CD8-positive, alpha-beta memory T cell (primary cell): ENCODE measurements around the gene C10orf95. TPM values are rescaled to one million over a fixed set of nuclear protein-coding genes. Genes with fewer than 3 reads are reported as not detected.

Source experiments
- CTCF ChIA-PET: fragments of 350-600 bp; sonication (Branson Sonifier 250); formaldehyde crosslinking; loops from one replicate; lab custom pipeline; 2021; ENCODE audit warnings: antibody characterized with exemption; lab: Charles Lee
- POLR2A ChIA-PET: fragments of 350-600 bp; sonication (Branson Sonifier 250); formaldehyde crosslinking; loops from one replicate; lab custom pipeline; 2021; ENCODE audit warnings: antibody characterized with exemption; lab: Charles Lee
- DNase-seq, 5 donors: peaks; one replicate each; pipeline versions ENCODE4 v3.0.0 to v3.0.0-alpha.2; 2020 to 2022; ENCODE audit warnings: mixed read lengths in 1 of 5
- H3K27ac ChIP-seq: one replicate; pipeline ENCODE4 v1.7.0; 2013; ENCODE audit warnings: low read depth, mild to moderate bottlenecking, low read length, moderate library complexity
- H3K27me3 ChIP-seq: 2 replicates; pipeline ENCODE4 v1.7.0; 2013; ENCODE audit warnings: low read length, mild to moderate bottlenecking; ENCODE audit not compliant: insufficient read depth, poor library complexity, severe bottlenecking
- H3K36me3 ChIP-seq: 2 replicates; pipeline ENCODE4 v1.7.0; 2013; ENCODE audit warnings: mild to moderate bottlenecking, low read length, moderate library complexity; ENCODE audit not compliant: insufficient read depth
- H3K4me1 ChIP-seq: 2 replicates; pipeline ENCODE4 v1.7.0; 2013; ENCODE audit warnings: mild to moderate bottlenecking, low read length, moderate library complexity; ENCODE audit not compliant: insufficient read depth
- H3K4me3 ChIP-seq: 2 replicates; pipeline ENCODE4 v1.7.0; 2013; ENCODE audit warnings: mild to moderate bottlenecking, low read length
- H3K9me3 ChIP-seq: 2 replicates; pipeline ENCODE4 v1.7.0; 2013; ENCODE audit warnings: mild to moderate bottlenecking, low read length
- H3K27ac Mint-ChIP-seq, 8 donors: one replicate each; pipeline ENCODE4 v1.8.0; 2020 to 2021; ENCODE audit warnings: mixed read lengths in 8 of 8, mild to moderate bottlenecking in 6 of 8, inconsistent platforms in 3 of 8, moderate library complexity in 3 of 8
- H3K27me3 Mint-ChIP-seq, 2 donors: one replicate each; pipeline ENCODE4 v1.8.0; 2020 to 2021; ENCODE audit warnings: mixed read lengths in 2 of 2, mild to moderate bottlenecking in 1 of 2, moderate library complexity in 1 of 2
- H3K36me3 Mint-ChIP-seq, 3 donors: one replicate each; pipeline ENCODE4 v1.8.0; 2020 to 2021; ENCODE audit warnings: mixed read lengths in 3 of 3, inconsistent platforms in 1 of 3, mild to moderate bottlenecking in 1 of 3
- H3K4me1 Mint-ChIP-seq, 3 donors: one replicate each; pipeline ENCODE4 v1.8.0; 2020 to 2021; ENCODE audit warnings: mixed read lengths in 3 of 3, inconsistent platforms in 1 of 3, mild to moderate bottlenecking in 1 of 3
- H3K4me3 Mint-ChIP-seq, 7 donors: one replicate each; pipeline ENCODE4 v1.8.0; 2020 to 2021; ENCODE audit warnings: mixed read lengths in 7 of 7, mild to moderate bottlenecking in 6 of 7, moderate library complexity in 4 of 7, inconsistent platforms in 2 of 7
- H3K9me3 Mint-ChIP-seq, 5 donors: one replicate each; pipeline ENCODE4 v1.8.0; 2020 to 2022; ENCODE audit warnings: mixed read lengths in 5 of 5, mild to moderate bottlenecking in 3 of 5, moderate library complexity in 2 of 5, inconsistent platforms in 1 of 5
- polyA plus RNA-seq: library from polyadenylated mRNA; unstranded; fragments of 300-500 nt; fragmentation: Illumina TruSeq; gene quantifications from one replicate; pipeline ENCODE4 v1.2.3, GENCODE V29; 2021
- total RNA-seq, 2 experiments: library from RNA; stranded (reverse); gene quantifications; one replicate each; pipeline ENCODE4 v1.2.3, GENCODE V29; 2021

The C10orf95 gene
- total and polyA plus RNA-seq, 3 experiments from 2014 or later: 0.57 to 0.70 (median 0.62) TPM

GRCh38 chr10:102424145-102424544 is 27.2 kb downstream of the C10orf95 start:
- H3K36me3 Mint-ChIP-seq: peaks cover 0 to 37% (median 0%) of the 10 kb centered on the region in 3 donors
- no peak overlapping the region for H3K27ac ChIP-seq

GRCh38 chr10:102423372-102423968 is 27.9 kb downstream of the C10orf95 start:
- no peaks in the 10 kb centered on the region for H3K9me3 Mint-ChIP-seq
- peak overlapping the region in 4 of 7 donors; percentile 15 to 84 (median 46) for H3K4me3 Mint-ChIP-seq
- Histone ChIP-seq H3K9me3 (no peaks in the 10 kb centered on the region), H3K4me1 (peaks cover 35% of the 10 kb centered on the region), H3K27ac (peak overlapping the region; percentile 74), H3K27me3 (peaks cover 2% of the 10 kb centered on the region), H3K4me3 (peak overlapping the region; percentile 95), H3K36me3 (peaks cover 7% of the 10 kb centered on the region)
- peaks cover 0 to 6% of the 10 kb centered on the region in 2 donors for H3K27me3 Mint-ChIP-seq
- H3K4me1 Mint-ChIP-seq: peaks cover 24 to 56% (median 33%) of the 10 kb centered on the region in 3 donors
- CTCF ChIA-PET: interaction anchor here (1.1 to 4.1 kb wide), 10 partner anchors 9 to 160 kb away, joined by 3 to 37 read pairs (median 4); partner anchors contain the start of genes C10orf95 and CUEDC2
- POLR2A ChIA-PET: interaction anchor here (0.7 to 5.6 kb wide), 3 partner anchors 9 to 27 kb away, joined by 3 to 45 read pairs (median 40); partner anchors contain the start of genes C10orf95 and CUEDC2
- no peak for DNase-seq
- H3K36me3 Mint-ChIP-seq: peaks cover 0 to 37% (median 0%) of the 10 kb centered on the region in 3 donors
- H3K27ac Mint-ChIP-seq: peak overlapping the region in 1 of 8 donors; percentile 89

More at GRCh38 chr10:102424145-102424544, 27.2 kb downstream of the C10orf95 start:
- DNase-seq: no peak
- POLR2A ChIA-PET: interaction anchor here (0.6 to 5.6 kb wide), 4 partner anchors 9 to 151 kb away, joined by 3 to 45 read pairs (median 22); partner anchors contain the start of genes C10orf95 and CUEDC2
- Mint-ChIP-seq H3K27me3 (peaks cover 0 to 6% of the 10 kb centered on the region in 2 donors), H3K9me3 (no peaks in the 10 kb centered on the region), H3K4me1 (peaks cover 20 to 53% (median 30%) of the 10 kb centered on the region in 3 donors), H3K4me3 (peak overlapping the region in 4 of 7 donors; percentile 15 to 77 (median 61)), H3K27ac (peak overlapping the region in 1 of 8 donors; percentile 85)
- no peaks in the 10 kb centered on the region for H3K9me3 ChIP-seq
- no peak overlapping the region for H3K4me3 ChIP-seq
- CTCF ChIA-PET: interaction anchor here (1.1 to 2.1 kb wide), 5 partner anchors 8 to 159 kb away, joined by 3 to 6 read pairs (median 4); partner anchors contain the start of genes C10orf95 and CUEDC2
- peaks cover 7% of the 10 kb centered on the region for H3K36me3 ChIP-seq
- H3K27me3 ChIP-seq: peaks cover under 1% of the 10 kb centered on the region
- peaks cover 31% of the 10 kb centered on the region for H3K4me1 ChIP-seq

- H3K27ac ChIP-seq: peak overlapping the region; percentile 74
- H3K4me1 Mint-ChIP-seq: peaks cover 24 to 61% (median 36%) of the 10 kb centered on the region in 3 donors
- peak overlapping the region; percentile 84 to 99 (median 99) for H3K4me3 Mint-ChIP-seq
- CTCF ChIA-PET: interaction anchor here (1.1 to 4.1 kb wide), 11 partner anchors 9 to 161 kb away, joined by 3 to 37 read pairs (median 4); partner anchors contain the start of genes C10orf95 and CUEDC2
- H3K4me3 ChIP-seq: peak overlapping the region; percentile 95
- peaks cover 35% of the 10 kb centered on the region for H3K4me1 ChIP-seq
- no peaks in the 10 kb centered on the region for H3K9me3 Mint-ChIP-seq
- H3K27ac Mint-ChIP-seq: peak overlapping the region in 7 of 8 donors; percentile 23 to 89 (median 54)
- peak in 2 of 5 donors; percentile 33 to 66 for DNase-seq
- peaks cover 7% of the 10 kb centered on the region for H3K36me3 ChIP-seq
- no peaks in the 10 kb centered on the region for H3K9me3 ChIP-seq
- peaks cover 7 to 11% of the 10 kb centered on the region in 2 donors for H3K27me3 Mint-ChIP-seq
- peaks cover 0 to 37% (median 0%) of the 10 kb centered on the region in 3 donors for H3K36me3 Mint-ChIP-seq
- peaks cover 2% of the 10 kb centered on the region for H3K27me3 ChIP-seq
- POLR2A ChIA-PET: interaction anchor here (0.7 to 5.6 kb wide), 4 partner anchors 10 to 28 kb away, joined by 9 to 45 read pairs (median 35); partner anchors contain the start of genes C10orf95, CUEDC2 and NFKB2
These were observed 28.7 kb downstream of the C10orf95 start for GRCh38 chr10:102422545-102423129.

- peak overlapping the region; percentile 95 for H3K4me3 ChIP-seq
- CTCF ChIA-PET: interaction anchor here (0.6 to 4.1 kb wide), 15 partner anchors 9 to 252 kb away, joined by 3 to 37 read pairs (median 4); partner anchors contain the start of genes C10orf95 and CUEDC2
These were observed 29.4 kb downstream of the C10orf95 start for GRCh38 chr10:102421757-102422512.

GRCh38 chr10:102421507-102421756 is 29.9 kb downstream of the C10orf95 start:
- POLR2A ChIA-PET: interaction anchor here (0.6 to 5.6 kb wide), 8 partner anchors 11 to 57 kb away, joined by 3 to 45 read pairs (median 7); partner anchors contain the start of genes C10orf95, CUEDC2 and NFKB2
- Histone ChIP-seq H3K27ac (peak overlapping the region; percentile 74), H3K4me3 (peak overlapping the region; percentile 95), H3K27me3 (peaks cover 2% of the 10 kb centered on the region), H3K9me3 (no peaks in the 10 kb centered on the region), H3K4me1 (peaks cover 35% of the 10 kb centered on the region), H3K36me3 (peaks cover 7% of the 10 kb centered on the region)
- Mint-ChIP-seq H3K27ac (peak overlapping the region in 7 of 8 donors; percentile 45 to 98 (median 97)), H3K36me3 (peaks cover 0 to 35% (median 0%) of the 10 kb centered on the region in 3 donors), H3K4me1 (peaks cover 23 to 57% (median 35%) of the 10 kb centered on the region in 3 donors), H3K4me3 (peak overlapping the region; percentile 92 to 99 (median 99)), H3K27me3 (peaks cover 14 to 15% of the 10 kb centered on the region in 2 donors), H3K9me3 (no peaks in the 10 kb centered on the region)
- DNase-seq: no peak
- CTCF ChIA-PET: interaction anchor here (0.6 to 4.1 kb wide), 13 partner anchors 9 to 251 kb away, joined by 3 to 37 read pairs (median 4); partner anchors contain the start of genes C10orf95 and CUEDC2

More at GRCh38 chr10:102421757-102422512, 29.4 kb downstream of the C10orf95 start:
- H3K9me3 ChIP-seq: no peaks in the 10 kb centered on the region
- H3K27ac ChIP-seq: peak overlapping the region; percentile 74
- Mint-ChIP-seq H3K36me3 (peaks cover 0 to 35% (median 0%) of the 10 kb centered on the region in 3 donors), H3K27me3 (peaks cover 13 to 14% of the 10 kb centered on the region in 2 donors), H3K4me1 (peaks cover 24 to 57% (median 36%) of the 10 kb centered on the region in 3 donors), H3K4me3 (peak overlapping the region; percentile 92 to 99 (median 99)), H3K27ac (peak overlapping the region; percentile 29 to 98 (median 76)), H3K9me3 (no peaks in the 10 kb centered on the region)
- peaks cover 7% of the 10 kb centered on the region for H3K36me3 ChIP-seq
- H3K4me1 ChIP-seq: peaks cover 35% of the 10 kb centered on the region
- POLR2A ChIA-PET: interaction anchor here (0.6 to 5.6 kb wide), 7 partner anchors 11 to 57 kb away, joined by 3 to 45 read pairs (median 9); partner anchors contain the start of genes C10orf95, CUEDC2 and NFKB2
- H3K27me3 ChIP-seq: peaks cover 2% of the 10 kb centered on the region
- DNase-seq: peak in 1 of 5 donors; percentile 19

- Histone ChIP-seq H3K27ac (peak within 1 kb of the TSS; percentile 74), H3K9me3 (no peaks in the 10 kb centered on the region), H3K27me3 (peaks cover 2% of the 10 kb centered on the region), H3K36me3 (peaks cover 7% of the 10 kb centered on the region), H3K4me1 (peaks cover 35% of the 10 kb centered on the region), H3K4me3 (peak within 1 kb of the TSS; percentile 95)
- Mint-ChIP-seq H3K4me1 (peaks cover 20 to 52% (median 32%) of the 10 kb centered on the region in 3 donors), H3K4me3 (peak within 1 kb of the TSS; percentile 92 to 99 (median 99)), H3K36me3 (peaks cover 0 to 29% (median 0%) of the 10 kb centered on the region in 3 donors), H3K27ac (peak within 1 kb of the TSS; percentile 89 to 98 (median 96)), H3K9me3 (no peaks in the 10 kb centered on the region), H3K27me3 (peaks cover 18% of the 10 kb centered on the region in 2 donors)
- POLR2A ChIA-PET: interaction anchor here (0.6 to 5.6 kb wide), 10 partner anchors 9 to 58 kb away, joined by 3 to 45 read pairs (median 4); partner anchors contain the start of genes C10orf95, CUEDC2 and NFKB2
- CTCF ChIA-PET: interaction anchor here (0.6 to 4.1 kb wide), 15 partner anchors 10 to 251 kb away, joined by 3 to 37 read pairs (median 5); partner anchors contain the start of genes C10orf95 and CUEDC2
- peak; percentile 86 to 96 (median 91) for DNase-seq
These were observed 30.4 kb downstream of the C10orf95 start, which contains the start of gene FBXL15 for GRCh38 chr10:102420714-102421506. FBXL15 (plus strand) TSS chr10:102420836; CDS start chr10:102421130, 294 bp downstream.
